ENCODE data around the gene FOLR2.

Gene FOLR2

DNA sequence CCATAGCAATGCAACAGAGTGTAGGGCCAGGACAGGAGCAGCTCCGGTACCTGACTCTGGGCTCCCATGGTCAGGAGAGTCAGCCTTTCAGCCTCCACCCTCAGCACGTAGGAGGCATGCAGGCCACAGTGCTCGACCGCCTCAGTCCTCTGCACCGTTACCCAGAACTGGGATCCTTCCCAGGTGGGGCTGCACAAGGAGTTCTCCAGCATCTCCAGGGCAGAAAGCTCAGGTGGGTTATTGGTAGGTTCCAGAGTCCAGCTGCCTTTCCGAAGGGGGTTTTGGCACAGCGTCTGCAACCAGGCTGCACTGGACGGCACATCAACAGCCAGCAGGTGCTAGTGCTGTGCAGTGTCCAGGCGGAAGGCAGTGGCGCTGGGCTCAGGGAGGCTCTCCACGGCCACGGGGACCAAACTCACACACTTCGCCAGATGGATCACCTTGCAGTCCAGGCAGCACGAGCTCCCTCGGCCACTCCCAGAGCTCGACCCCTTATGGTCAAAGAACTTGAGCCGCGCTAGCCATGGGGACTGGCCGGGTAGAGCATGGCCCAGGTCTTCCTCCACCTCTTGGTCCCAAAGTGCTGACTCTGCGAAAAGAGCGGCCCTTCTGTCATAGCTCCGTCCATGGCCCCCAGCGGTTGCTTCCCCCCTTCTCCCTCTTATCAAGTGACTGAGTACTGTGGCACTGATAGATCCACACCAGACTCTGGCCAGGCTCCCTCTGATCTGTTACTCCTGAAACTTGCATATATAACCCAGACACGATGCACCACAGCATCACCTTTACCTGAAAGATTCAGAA lies 34.3 kb downstream of the FOLR2 start:
- Histone ChIP-seq H3K27ac (ENCODE audit: low read depth, low read length, poor library complexity, severe bottlenecking) (no peak overlapping the region), H3K4me1 (ENCODE audit: insufficient read depth, low read length, severe bottlenecking) (no peaks in the 10 kb centered on the region), H2AFZ (ENCODE audit: low read length) (no peak overlapping the region), H3K79me2 (ENCODE audit: insufficient read depth, low read length) (no peaks in the 10 kb centered on the region), H3K36me3 (ENCODE audit: insufficient read depth, low read length) (no peaks in the 10 kb centered on the region; the same call in 1 of the 2 replicates), H3K27me3 (ENCODE audit: insufficient read depth, low read length) (no peaks in the 10 kb centered on the region; the same call in 1 of the 2 replicates), H4K20me1 (ENCODE audit: insufficient read depth, low read length) (no peaks in the 10 kb centered on the region), H3K4me2 (ENCODE audit: low read length) (no peak overlapping the region), H3K9me3 (ENCODE audit: low read length) (no peaks in the 10 kb centered on the region), H3K4me3 (ENCODE audit: low read depth, low read length, poor library complexity, severe bottlenecking) (no peak overlapping the region), H3K9ac (ENCODE audit: low read length) (no peak overlapping the region), H3F3A (ENCODE audit: insufficient read depth, low read length) (no peaks in the 10 kb centered on the region), H3K9me2 (ENCODE audit: low read depth, low read length) (no peaks in the 10 kb centered on the region)
- TF ChIP-seq EZH2 (IDR thresholded peaks at IDR 0.05; ENCODE audit: borderline replicate concordance, low read length), result no peak
- TF ChIP-seq, protein P1, sequence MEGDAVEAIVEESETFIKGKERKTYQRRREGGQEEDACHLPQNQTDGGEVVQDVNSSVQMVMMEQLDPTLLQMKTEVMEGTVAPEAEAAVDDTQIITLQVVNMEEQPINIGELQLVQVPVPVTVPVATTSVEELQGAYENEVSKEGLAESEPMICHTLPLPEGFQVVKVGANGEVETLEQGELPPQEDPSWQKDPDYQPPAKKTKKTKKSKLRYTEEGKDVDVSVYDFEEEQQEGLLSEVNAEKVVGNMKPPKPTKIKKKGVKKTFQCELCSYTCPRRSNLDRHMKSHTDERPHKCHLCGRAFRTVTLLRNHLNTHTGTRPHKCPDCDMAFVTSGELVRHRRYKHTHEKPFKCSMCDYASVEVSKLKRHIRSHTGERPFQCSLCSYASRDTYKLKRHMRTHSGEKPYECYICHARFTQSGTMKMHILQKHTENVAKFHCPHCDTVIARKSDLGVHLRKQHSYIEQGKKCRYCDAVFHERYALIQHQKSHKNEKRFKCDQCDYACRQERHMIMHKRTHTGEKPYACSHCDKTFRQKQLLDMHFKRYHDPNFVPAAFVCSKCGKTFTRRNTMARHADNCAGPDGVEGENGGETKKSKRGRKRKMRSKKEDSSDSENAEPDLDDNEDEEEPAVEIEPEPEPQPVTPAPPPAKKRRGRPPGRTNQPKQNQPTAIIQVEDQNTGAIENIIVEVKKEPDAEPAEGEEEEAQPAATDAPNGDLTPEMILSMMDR (IDR thresholded peaks at IDR 0.05; ENCODE audit: low read length), result no peak

DNA sequence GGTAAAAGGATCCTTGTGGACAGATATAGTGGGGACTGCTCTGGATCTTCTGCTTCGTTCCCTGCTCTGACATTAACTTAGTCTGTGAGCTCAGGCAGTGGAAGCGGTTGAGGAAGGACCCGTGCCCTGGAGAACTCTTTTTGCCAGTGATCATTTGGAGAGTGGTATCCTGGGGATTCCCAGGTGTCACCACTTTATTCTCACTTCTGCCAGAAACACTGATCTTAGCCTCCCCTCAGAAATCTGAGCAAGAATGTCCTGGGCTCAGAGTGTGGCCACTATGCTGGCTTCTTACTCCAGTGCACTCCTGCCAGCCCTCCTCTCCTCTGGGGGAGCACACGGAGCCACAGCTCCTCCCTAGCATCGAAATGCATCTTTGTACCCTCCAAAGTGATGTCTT lies 35.0 kb downstream of the FOLR2 start:
- no peak overlapping the region for H2AFZ ChIP-seq (ENCODE audit: low read length)
- TF ChIP-seq EZH2 (IDR thresholded peaks at IDR 0.05; ENCODE audit: borderline replicate concordance, low read length), result no peak
- TF ChIP-seq, protein P1 (IDR thresholded peaks at IDR 0.05; ENCODE audit: low read length), result no peak
- no peaks in the 10 kb centered on the region for H4K20me1 ChIP-seq (ENCODE audit: insufficient read depth, low read length)
- H3F3A ChIP-seq (ENCODE audit: insufficient read depth, low read length), result no peaks in the 10 kb centered on the region
- H3K4me3 ChIP-seq (ENCODE audit: low read depth, low read length, poor library complexity, severe bottlenecking), result no peak overlapping the region
- H3K4me2 ChIP-seq (ENCODE audit: low read length), result no peak overlapping the region
- H3K9me3 ChIP-seq (ENCODE audit: low read length), result no peaks in the 10 kb centered on the region
- H3K4me1 ChIP-seq (ENCODE audit: insufficient read depth, low read length, severe bottlenecking), result no peaks in the 10 kb centered on the region
- H3K79me2 ChIP-seq (ENCODE audit: insufficient read depth, low read length), result no peaks in the 10 kb centered on the region
- no peaks in the 10 kb centered on the region for H3K9me2 ChIP-seq (ENCODE audit: low read depth, low read length)
- H3K27ac ChIP-seq (ENCODE audit: low read depth, low read length, poor library complexity, severe bottlenecking), result no peak overlapping the region
- H3K27me3 ChIP-seq (ENCODE audit: insufficient read depth, low read length), result no peaks in the 10 kb centered on the region; the same call in 1 of the 2 replicates
- H3K9ac ChIP-seq (ENCODE audit: low read length), result no peak overlapping the region
- no peaks in the 10 kb centered on the region; the same call in 1 of the 2 replicates for H3K36me3 ChIP-seq (ENCODE audit: insufficient read depth, low read length)

DNA sequence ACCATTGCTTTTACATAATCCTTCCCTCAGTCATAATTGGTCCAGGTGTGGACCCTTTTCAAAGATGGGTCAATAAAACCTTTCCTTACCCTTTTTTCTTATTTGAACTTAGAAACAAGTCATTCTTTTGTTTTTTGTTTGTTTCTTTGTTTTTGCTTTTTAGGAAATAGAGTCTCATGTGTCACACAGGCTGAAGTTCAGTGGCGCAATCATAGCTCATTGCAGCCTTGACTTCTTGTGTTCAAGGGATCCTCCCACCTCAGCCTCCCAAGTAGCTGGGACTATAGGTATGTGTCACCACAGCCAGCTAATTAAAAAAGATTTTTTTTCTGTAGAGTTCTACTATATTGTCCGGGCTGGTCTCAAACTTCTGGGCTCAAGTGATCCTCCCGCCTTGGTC lies 36.8 kb downstream of the FOLR2 start:
- Histone ChIP-seq H3K9me3 (ENCODE audit: low read length) (no peaks in the 10 kb centered on the region), H3K4me1 (ENCODE audit: insufficient read depth, low read length, severe bottlenecking) (no peaks in the 10 kb centered on the region), H3K36me3 (ENCODE audit: insufficient read depth, low read length) (no peaks in the 10 kb centered on the region; the same call in 1 of the 2 replicates), H3K79me2 (ENCODE audit: insufficient read depth, low read length) (no peaks in the 10 kb centered on the region), H3F3A (ENCODE audit: insufficient read depth, low read length) (no peaks in the 10 kb centered on the region), H3K4me2 (ENCODE audit: low read length) (no peak overlapping the region), H4K20me1 (ENCODE audit: insufficient read depth, low read length) (no peaks in the 10 kb centered on the region), H3K27me3 (ENCODE audit: insufficient read depth, low read length) (no peaks in the 10 kb centered on the region; the same call in 1 of the 2 replicates), H3K27ac (ENCODE audit: low read depth, low read length, poor library complexity, severe bottlenecking) (no peak overlapping the region), H2AFZ (ENCODE audit: low read length) (no peak overlapping the region), H3K9ac (ENCODE audit: low read length) (no peak overlapping the region), H3K9me2 (ENCODE audit: low read depth, low read length) (no peaks in the 10 kb centered on the region), H3K4me3 (ENCODE audit: low read depth, low read length, poor library complexity, severe bottlenecking) (no peak overlapping the region)
- TF ChIP-seq, protein P1 (IDR thresholded peaks at IDR 0.05; ENCODE audit: low read length), result no peak
- no peak for TF ChIP-seq EZH2 (IDR thresholded peaks at IDR 0.05; ENCODE audit: borderline replicate concordance, low read length)

Data from OCI-LY1 (cell line).